ENCODE measurements around the gene ARMC5. TPM values are rescaled to one million over a fixed set of nuclear protein-coding genes. Genes with fewer than 3 reads are reported as not detected.
"Not testable (repeated sequence)": the region's sequence is repeated elsewhere in the genome, so short reads cannot be mapped to it uniquely, and the experiment has no call there.

Gene ARMC5
- total RNA-seq, 4 donors from 2014 or later, result 12.4 to 20.4 (median 17.6) TPM

GRCh38 chr16:31440516-31441184 is 18.7 kb upstream of the ARMC5 start:
- no peak overlapping the region for H3K4me3 ChIP-seq
- DNase-seq, result peak in 1 of 3 donors; percentile 8
- H3K9me3 ChIP-seq, result no peaks in the 10 kb centered on the region
- H3K4me1 ChIP-seq, result peaks cover 0 to 8% (median 4%) of the 10 kb centered on the region in 4 donors
- TF ChIP-seq CTCF (IDR thresholded peaks at IDR 0.05), result no peak
- no peak for TF ChIP-seq POLR2A (IDR thresholded peaks at IDR 0.05)
- no peaks in the 10 kb centered on the region for H3K27me3 ChIP-seq
- no peak overlapping the region for H3K27ac ChIP-seq
- no peaks in the 10 kb centered on the region for H3K36me3 ChIP-seq

GRCh38 chr16:31441956-31442355 is 17.3 kb upstream of the ARMC5 start:
- peaks cover 0 to 8% (median 4%) of the 10 kb centered on the region in 4 donors for H3K4me1 ChIP-seq
- peak overlapping the region in 1 of 4 donors; percentile 77 for H3K27ac ChIP-seq
- H3K27me3 ChIP-seq, result no peaks in the 10 kb centered on the region
- TF ChIP-seq CTCF (IDR thresholded peaks at IDR 0.05), result no peak
- peak in 1 of 3 donors; percentile 46 for DNase-seq
- H3K9me3 ChIP-seq, result no peaks in the 10 kb centered on the region
- H3K4me3 ChIP-seq, result peak overlapping the region; percentile 60 to 79 (median 70)
- H3K36me3 ChIP-seq, result no peaks in the 10 kb centered on the region

GRCh38 chr16:31445931-31446330 is 13.4 kb upstream of the ARMC5 start:
- H3K9me3 ChIP-seq, H3K4me3 ChIP-seq, H3K36me3 ChIP-seq, H3K4me1 ChIP-seq, H3K27me3 ChIP-seq, H3K27ac ChIP-seq: not testable (repeated sequence)
- DNase-seq, result peak in 1 of 3 donors; percentile 5

- Histone ChIP-seq H3K4me3 (no peak overlapping the region), H3K27ac (no peak overlapping the region), H3K9me3 (no peaks in the 10 kb centered on the region), H3K36me3 (no peaks in the 10 kb centered on the region), H3K27me3 (no peaks in the 10 kb centered on the region), H3K4me1 (peaks cover 3 to 47% (median 7%) of the 10 kb centered on the region in 4 donors)
- TF ChIP-seq POLR2A (IDR thresholded peaks at IDR 0.05) (no peak), CTCF (IDR thresholded peaks at IDR 0.05) (no peak)
- peak in 1 of 3 donors; percentile 7 for DNase-seq
Measured at GRCh38 chr16:31451201-31451600, 8.1 kb upstream of the ARMC5 start.

- no peaks in the 10 kb centered on the region for H3K27me3 ChIP-seq
- no peaks in the 10 kb centered on the region for H3K9me3 ChIP-seq
- no peaks in the 10 kb centered on the region for H3K36me3 ChIP-seq
- H3K27ac ChIP-seq, result peak overlapping the region in 2 of 4 donors; percentile 43 to 64
- H3K4me1 ChIP-seq, result peaks cover 3 to 51% (median 9%) of the 10 kb centered on the region in 4 donors
- peak in 4 of 6 experiments; percentile 36 to 66 (median 62) for TF ChIP-seq CTCF (IDR thresholded peaks at IDR 0.05)
- TF ChIP-seq POLR2A (IDR thresholded peaks at IDR 0.05), result no peak
- DNase-seq, result peak in 2 of 3 donors; percentile 59 to 66
- no peak overlapping the region for H3K4me3 ChIP-seq
Measured at GRCh38 chr16:31451681-31452351, 7.5 kb upstream of the ARMC5 start.

GRCh38 chr16:31452631-31453106 is 6.6 kb upstream of the ARMC5 start:
- Histone ChIP-seq H3K9me3 (no peaks in the 10 kb centered on the region), H3K4me1 (peaks cover 6 to 60% (median 15%) of the 10 kb centered on the region in 4 donors), H3K36me3 (no peaks in the 10 kb centered on the region), H3K4me3 (no peak overlapping the region), H3K27ac (peak overlapping the region; percentile 8 to 91 (median 62)), H3K27me3 (no peaks in the 10 kb centered on the region)
- peak in 1 of 3 donors; percentile 34 for DNase-seq
- no peak for TF ChIP-seq POLR2A (IDR thresholded peaks at IDR 0.05)
- TF ChIP-seq CTCF (IDR thresholded peaks at IDR 0.05), result no peak
